ENCODE data around the gene AMOT. TPM values are rescaled to one million over a fixed set of nuclear protein-coding genes. Genes with fewer than 3 reads are reported as not detected.

Gene AMOT
- total RNA-seq, 2 experiments from 2014 or later = 0.28 to 0.35 TPM

GRCh38 chrX:112735147-112735546 lies 105.5 kb downstream of the AMOT start:
- ChIA-PET CTCF (no interaction called here), POLR2A (no interaction called here)
- Mint-ChIP-seq H3K27ac (no peak overlapping the region), H3K4me1 (no peaks in the 10 kb centered on the region), H3K36me3 (ENCODE audit: low read depth) (no peaks in the 10 kb centered on the region), H3K27me3 (peaks cover 12% of the 10 kb centered on the region), H3K9me3 (no peaks in the 10 kb centered on the region), H3K4me3 (no peak overlapping the region)
- DNase-seq = no peak

- H3K9me3 Mint-ChIP-seq = no peaks in the 10 kb centered on the region
- H3K27ac Mint-ChIP-seq = no peak overlapping the region
These were observed 106.3 kb downstream of the AMOT start for GRCh38 chrX:112734290-112734689.

GRCh38 chrX:112731793-112732192 lies 108.8 kb downstream of the AMOT start:
- Mint-ChIP-seq H3K36me3 (ENCODE audit: low read depth) (no peaks in the 10 kb centered on the region), H3K27ac (no peak overlapping the region), H3K27me3 (peaks cover 12% of the 10 kb centered on the region), H3K4me3 (no peak overlapping the region), H3K9me3 (no peaks in the 10 kb centered on the region), H3K4me1 (no peaks in the 10 kb centered on the region)
- POLR2A ChIA-PET = no interaction called here
- CTCF ChIA-PET = interaction anchor here (1.1 kb wide), 1 partner anchor 210 kb away, joined by 3 read pairs; no protein-coding TSS in a partner anchor
- no peak for DNase-seq

More at GRCh38 chrX:112734290-112734689, 106.3 kb downstream of the AMOT start:
- no peak for DNase-seq
- Mint-ChIP-seq H3K4me1 (no peaks in the 10 kb centered on the region), H3K27me3 (peaks cover 12% of the 10 kb centered on the region), H3K4me3 (no peak overlapping the region), H3K36me3 (ENCODE audit: low read depth) (no peaks in the 10 kb centered on the region)
- CTCF ChIA-PET = no interaction called here
- POLR2A ChIA-PET = no interaction called here

Other genes starting within 250 kb of the AMOT start
- gene LHFPL1, start 160.9 kb downstream of the AMOT start, total RNA-seq = under 1 TPM in 1 of 2 experiments, not detected in 1; 0.18 TPM